Skeletal muscle tissue (tissue), 4 donors: ENCODE data around the gene FGF16. TPM values are rescaled to one million over a fixed set of nuclear protein-coding genes. Genes with fewer than 3 reads are reported as not detected.

Experiments
- H3K27ac ChIP-seq: one replicate; pipeline ENCODE4 v1.7.0; 2013; ENCODE audit warnings: mild to moderate bottlenecking, low read depth, low read length, inconsistent platforms
- H3K27me3 ChIP-seq, 3 donors: one replicate each; pipeline ENCODE4 v1.7.0; 2013; ENCODE audit warnings: low read length in 3 of 3; ENCODE audit not compliant: control insufficient read depth in 3 of 3, insufficient read depth in 3 of 3
- H3K36me3 ChIP-seq, 3 donors: one replicate each; pipeline ENCODE4 v1.7.0; 2013; ENCODE audit warnings: low read length in 3 of 3; ENCODE audit not compliant: control insufficient read depth in 3 of 3, insufficient read depth in 3 of 3
- H3K4me1 ChIP-seq, 3 donors: one replicate each; pipeline ENCODE4 v1.7.0; 2013; ENCODE audit warnings: low read length in 3 of 3, mild to moderate bottlenecking in 3 of 3; ENCODE audit not compliant: control insufficient read depth in 3 of 3, insufficient read depth in 3 of 3
- H3K4me3 ChIP-seq, 3 donors: one replicate each; pipeline ENCODE4 v1.7.0; 2013; ENCODE audit warnings: low read length in 3 of 3
- H3K9ac ChIP-seq, 3 donors: one replicate each; pipeline ENCODE4 v1.7.0; 2013; ENCODE audit warnings: low read length in 3 of 3, mild to moderate bottlenecking in 3 of 3, moderate library complexity in 2 of 3, low read depth in 1 of 3
- H3K9me3 ChIP-seq, 3 donors: one replicate each; pipeline ENCODE4 v1.7.0; 2013; ENCODE audit warnings: low read length in 3 of 3; ENCODE audit not compliant: control insufficient read depth in 3 of 3
- total RNA-seq: library from RNA; depleted of rRNA; stranded (reverse); fragments of >200 nt; gene quantifications from one replicate; pipeline ENCODE4 v1.2.3, GENCODE V29; 2014
- donor health status: Osteomylitis.

The FGF16 gene
- total RNA-seq, 1 donor from 2014 or later: 3.1 TPM

GRCh38 chrX:77428551-77428950 is 18.6 kb upstream of the FGF16 start:
- Histone ChIP-seq H3K9ac (no peak overlapping the region), H3K4me3 (no peak overlapping the region), H3K9me3 (no peaks in the 10 kb centered on the region), H3K27me3 (no peaks in the 10 kb centered on the region), H3K4me1 (peaks cover 0 to 4% (median 0%) of the 10 kb centered on the region in 3 donors), H3K36me3 (no peaks in the 10 kb centered on the region), H3K27ac (no peak overlapping the region)

- no peaks in the 10 kb centered on the region for H3K27me3 ChIP-seq
- peaks cover 0 to 3% (median 0%) of the 10 kb centered on the region in 3 donors for H3K4me1 ChIP-seq
- H3K9ac ChIP-seq: no peak overlapping the region
- H3K27ac ChIP-seq: no peak overlapping the region
- H3K9me3 ChIP-seq: no peaks in the 10 kb centered on the region
- no peaks in the 10 kb centered on the region for H3K36me3 ChIP-seq
- no peak overlapping the region for H3K4me3 ChIP-seq
These were observed 16.0 kb upstream of the FGF16 start for GRCh38 chrX:77431227-77431626.

- H3K9ac ChIP-seq: no peak overlapping the region
- H3K27ac ChIP-seq: no peak overlapping the region
- H3K9me3 ChIP-seq: no peaks in the 10 kb centered on the region
These were observed 14.2 kb upstream of the FGF16 start for GRCh38 chrX:77433001-77433400.

GRCh38 chrX:77434962-77435361 is 12.2 kb upstream of the FGF16 start:
- no peaks in the 10 kb centered on the region for H3K4me1 ChIP-seq
- no peak overlapping the region for H3K4me3 ChIP-seq
- no peak overlapping the region for H3K27ac ChIP-seq
- no peaks in the 10 kb centered on the region for H3K36me3 ChIP-seq
- H3K27me3 ChIP-seq: no peaks in the 10 kb centered on the region
- H3K9ac ChIP-seq: no peak overlapping the region
- H3K9me3 ChIP-seq: no peaks in the 10 kb centered on the region

More at GRCh38 chrX:77433001-77433400, 14.2 kb upstream of the FGF16 start:
- Histone ChIP-seq H3K4me1 (no peaks in the 10 kb centered on the region), H3K27me3 (no peaks in the 10 kb centered on the region), H3K4me3 (no peak overlapping the region), H3K36me3 (no peaks in the 10 kb centered on the region)

- Histone ChIP-seq H3K4me1 (no peaks in the 10 kb centered on the region), H3K9me3 (no peaks in the 10 kb centered on the region), H3K9ac (no peak overlapping the region), H3K36me3 (no peaks in the 10 kb centered on the region), H3K27me3 (no peaks in the 10 kb centered on the region), H3K4me3 (no peak overlapping the region), H3K27ac (no peak overlapping the region)
These were observed 10.9 kb upstream of the FGF16 start for GRCh38 chrX:77436271-77436670.

- Histone ChIP-seq H3K36me3 (no peaks in the 10 kb centered on the region), H3K4me1 (no peaks in the 10 kb centered on the region), H3K27ac (no peak overlapping the region), H3K27me3 (no peaks in the 10 kb centered on the region), H3K9me3 (no peaks in the 10 kb centered on the region), H3K4me3 (no peak overlapping the region), H3K9ac (no peak overlapping the region)
These were observed 10.5 kb upstream of the FGF16 start for GRCh38 chrX:77436682-77437081.

GRCh38 chrX:77440330-77440729 is 6.9 kb upstream of the FGF16 start:
- H3K27ac ChIP-seq: no peak overlapping the region
- peaks cover 0 to 5% (median 0%) of the 10 kb centered on the region in 3 donors for H3K27me3 ChIP-seq
- H3K36me3 ChIP-seq: no peaks in the 10 kb centered on the region
- no peaks in the 10 kb centered on the region for H3K9me3 ChIP-seq
- no peaks in the 10 kb centered on the region for H3K4me1 ChIP-seq
- no peak overlapping the region for H3K4me3 ChIP-seq
- no peak overlapping the region for H3K9ac ChIP-seq

- Histone ChIP-seq H3K9me3 (no peaks in the 10 kb centered on the region), H3K4me3 (no peak overlapping the region), H3K27me3 (peaks cover 0 to 10% (median 5%) of the 10 kb centered on the region in 3 donors), H3K36me3 (no peaks in the 10 kb centered on the region), H3K9ac (no peak overlapping the region), H3K4me1 (peaks cover under 1 to 3% (median 3%) of the 10 kb centered on the region in 3 donors), H3K27ac (no peak overlapping the region)
These were observed 6.2 kb upstream of the FGF16 start for GRCh38 chrX:77441033-77441432.

- Histone ChIP-seq H3K4me3 (no peak overlapping the region), H3K9me3 (no peaks in the 10 kb centered on the region), H3K27ac (no peak overlapping the region), H3K4me1 (peaks cover 3 to 6% (median 6%) of the 10 kb centered on the region in 3 donors), H3K36me3 (no peaks in the 10 kb centered on the region), H3K9ac (no peak overlapping the region), H3K27me3 (peaks cover 0 to 14% (median 8%) of the 10 kb centered on the region in 3 donors)
These were observed 5.7 kb upstream of the FGF16 start for GRCh38 chrX:77441479-77441878.

GRCh38 chrX:77442728-77443127 is 4.5 kb upstream of the FGF16 start:
- H3K27ac ChIP-seq: no peak overlapping the region
- peaks cover 0 to 15% (median 11%) of the 10 kb centered on the region in 3 donors for H3K27me3 ChIP-seq
- no peak overlapping the region for H3K4me3 ChIP-seq
- no peak overlapping the region for H3K9ac ChIP-seq
- no peaks in the 10 kb centered on the region for H3K9me3 ChIP-seq
- no peaks in the 10 kb centered on the region for H3K36me3 ChIP-seq
- peaks cover 5 to 11% (median 6%) of the 10 kb centered on the region in 3 donors for H3K4me1 ChIP-seq
